Hepatocyte (in vitro differentiated cells): ENCODE results near the gene KCNJ16. TPM values are rescaled to one million over a fixed set of nuclear protein-coding genes. Genes with fewer than 3 reads are reported as not detected.

Source experiments
- DNase-seq: peaks from one replicate; pipeline ENCODE4 v3.0.0-alpha.2; 2016; ENCODE audit warnings: low spot score
- H2AFZ ChIP-seq: fragments of 200-600 bp; sonication (generic); 2 replicates; pipeline ENCODE4 v1.6.0; 2016; ENCODE audit warnings: antibody characterized with exemption, mild to moderate bottlenecking
- H3K27ac ChIP-seq: fragments of 200-600 bp; sonication (generic); 2 replicates; pipeline ENCODE4 v1.5.1; 2016; ENCODE audit warnings: mild to moderate bottlenecking
- H3K27me3 ChIP-seq: fragments of 200-600 bp; sonication (generic); 2 replicates; pipeline ENCODE4 v1.6.1; 2016
- H3K36me3 ChIP-seq: fragments of 200-600 bp; sonication (generic); replicated peaks from 2 replicates; pipeline ENCODE4 v1.5.1; 2016; ENCODE audit warnings: low read depth; ENCODE audit not compliant: insufficient read depth
- H3K4me1 ChIP-seq: fragments of 200-600 bp; sonication (generic); 2 replicates; pipeline ENCODE4 v1.5.1; 2016; ENCODE audit warnings: mild to moderate bottlenecking, moderate library complexity; ENCODE audit not compliant: insufficient read depth
- H3K4me2 ChIP-seq: fragments of 200-600 bp; sonication (generic); 2 replicates; pipeline ENCODE4 v1.6.0; 2016
- H3K4me3 ChIP-seq: fragments of 200-600 bp; sonication (generic); 2 replicates; pipeline ENCODE4 v1.5.1; 2016; ENCODE audit warnings: mild to moderate bottlenecking
- H3K79me2 ChIP-seq: fragments of 200-600 bp; sonication (generic); 2 replicates; pipeline ENCODE4 v1.6.0; 2017; ENCODE audit warnings: mild to moderate bottlenecking
- H3K9me2 ChIP-seq: fragments of 200-600 bp; sonication (generic); replicated peaks from 2 replicates; pipeline ENCODE4 v1.6.0; 2017; ENCODE audit warnings: mild to moderate bottlenecking; ENCODE audit not compliant: insufficient read depth
- H3K9me3 ChIP-seq: fragments of 200-600 bp; sonication (generic); 2 replicates; pipeline ENCODE4 v1.5.1; 2016; ENCODE audit warnings: low read depth, mild to moderate bottlenecking
- H4K20me1 ChIP-seq: fragments of 200-600 bp; sonication (generic); 2 replicates; pipeline ENCODE4 v1.6.0; 2016; ENCODE audit warnings: mild to moderate bottlenecking; ENCODE audit not compliant: insufficient read depth, poor library complexity, severe bottlenecking
- EZH2 ChIP-seq: fragments of 200-600 bp; sonication (generic); IDR thresholded peaks from 2 replicates; pipeline ENCODE4 v1.6.1; 2016; ENCODE audit warnings: antibody characterized with exemption, mild to moderate bottlenecking, borderline replicate concordance
- EZH2phosphoT487 ChIP-seq: fragments of 200-600 bp; sonication (generic); IDR thresholded peaks from one replicate; pipeline ENCODE4 v1.6.1; 2018; ENCODE audit warnings: antibody characterized with exemption, mild to moderate bottlenecking, low read depth, moderate library complexity; ENCODE audit not compliant: unreplicated experiment, severe bottlenecking
- WGBS: methylation state at CpG from one replicate; pipeline ENCODE4 v1.1.6; 2016; ENCODE audit warnings: low lambda C conversion rate; ENCODE audit errors: missing lambda C conversion rate; 5-methylcytosine and 5-hydroxymethylcytosine counted together
- polyA plus RNA-seq: library from polyadenylated mRNA; unstranded; fragments of >200 nt; fragmentation: Nextera tagmentation; extraction: Ambion mirVana; gene quantifications from 2 replicates; pipeline ENCODE4 v1.2.1, GENCODE V29; 2016
- total RNA-seq: library from RNA; depleted of rRNA; stranded (reverse); fragments of >200 nt; gene quantifications from 2 replicates; pipeline ENCODE4 v1.2.3, GENCODE V29; 2014
- TF ChIP-seq, protein P1 (sequence below): fragments of 200-600 bp; sonication (generic); IDR thresholded peaks from 2 replicates; pipeline ENCODE4 v1.5.1; 2016; ENCODE audit warnings: antibody characterized with exemption, mild to moderate bottlenecking; ENCODE audit not compliant: poor library complexity

KCNJ16 gene
- total and polyA plus RNA-seq, 2 experiments from 2014 or later: 2.7 to 40.6 TPM

- Histone ChIP-seq H3K36me3 (no peaks in the 10 kb centered on the region), H3K9me2 (no peaks in the 10 kb centered on the region), H2AFZ (no peak overlapping the region), H3K9me3 (no peaks in the 10 kb centered on the region), H3K27ac (no peak overlapping the region), H3K27me3 (peaks cover 4% of the 10 kb centered on the region), H3K4me2 (peak overlapping the region; percentile 7), H3K4me1 (peaks cover 6% of the 10 kb centered on the region), H3K4me3 (no peak overlapping the region), H4K20me1 (no peaks in the 10 kb centered on the region), H3K79me2 (no peaks in the 10 kb centered on the region)
- TF ChIP-seq EZH2 (no peak), EZH2phosphoT487 (no peak)
- TF ChIP-seq, protein P1, sequence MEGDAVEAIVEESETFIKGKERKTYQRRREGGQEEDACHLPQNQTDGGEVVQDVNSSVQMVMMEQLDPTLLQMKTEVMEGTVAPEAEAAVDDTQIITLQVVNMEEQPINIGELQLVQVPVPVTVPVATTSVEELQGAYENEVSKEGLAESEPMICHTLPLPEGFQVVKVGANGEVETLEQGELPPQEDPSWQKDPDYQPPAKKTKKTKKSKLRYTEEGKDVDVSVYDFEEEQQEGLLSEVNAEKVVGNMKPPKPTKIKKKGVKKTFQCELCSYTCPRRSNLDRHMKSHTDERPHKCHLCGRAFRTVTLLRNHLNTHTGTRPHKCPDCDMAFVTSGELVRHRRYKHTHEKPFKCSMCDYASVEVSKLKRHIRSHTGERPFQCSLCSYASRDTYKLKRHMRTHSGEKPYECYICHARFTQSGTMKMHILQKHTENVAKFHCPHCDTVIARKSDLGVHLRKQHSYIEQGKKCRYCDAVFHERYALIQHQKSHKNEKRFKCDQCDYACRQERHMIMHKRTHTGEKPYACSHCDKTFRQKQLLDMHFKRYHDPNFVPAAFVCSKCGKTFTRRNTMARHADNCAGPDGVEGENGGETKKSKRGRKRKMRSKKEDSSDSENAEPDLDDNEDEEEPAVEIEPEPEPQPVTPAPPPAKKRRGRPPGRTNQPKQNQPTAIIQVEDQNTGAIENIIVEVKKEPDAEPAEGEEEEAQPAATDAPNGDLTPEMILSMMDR: no peak
- 59% methylated on average over 4 of the region's 4 CpGs for WGBS
- peak; percentile 34 for DNase-seq
These were observed 109.7 kb downstream of the KCNJ16 start for GRCh38 chr17:70184770-70185169.

Other genes starting within 250 kb of the KCNJ16 start
- 3.0 and 4.1 TPM in 2 replicates for gene KCNJ2, start 94.3 kb downstream of the KCNJ16 start, total RNA-seq
- 0.41 and 1.0 TPM in 2 replicates for gene KCNJ2, start 94.3 kb downstream of the KCNJ16 start, polyA plus RNA-seq